Tibial nerve (tissue), 4 donors: ENCODE data around the gene DLX4. TPM values are rescaled to one million over a fixed set of nuclear protein-coding genes. Genes with fewer than 3 reads are reported as not detected.

ENCODE experiments used
- DNase-seq, 2 donors: peaks; one replicate each; pipeline ENCODE4 v3.0.0-alpha.2; 2019; ENCODE audit warnings: low spot score in 2 of 2
- H3K27ac ChIP-seq, 4 donors: fragments of 200-600 bp; sonication (generic) in 3 of 4; one replicate each; pipeline ENCODE4 v1.5.1; 2017 to 2019; ENCODE audit warnings: mild to moderate bottlenecking in 1 of 4
- H3K27me3 ChIP-seq, 2 donors: fragments of 200-600 bp; sonication (generic) in 1 of 2; one replicate each; pipeline versions ENCODE4 v1.5.1 to v1.6.0; 2017 to 2019
- H3K36me3 ChIP-seq, 3 donors: fragments of 200-600 bp; sonication (generic); one replicate each; pipeline ENCODE4 v1.5.1; 2018 to 2019
- H3K4me1 ChIP-seq, 4 donors: fragments of 200-600 bp; sonication (generic) in 3 of 4; one replicate each; pipeline ENCODE4 v1.5.1; 2017 to 2019
- H3K4me3 ChIP-seq, 4 donors: fragments of 200-600 bp; sonication (generic) in 3 of 4; one replicate each; pipeline ENCODE4 v1.5.1; 2017 to 2019; ENCODE audit warnings: mild to moderate bottlenecking in 1 of 4, moderate library complexity in 1 of 4
- H3K9me3 ChIP-seq, 4 donors: fragments of 200-600 bp; sonication (generic) in 3 of 4; one replicate each; pipeline ENCODE4 v1.5.1; 2017 to 2019
- EP300 ChIP-seq, 2 donors: sonication (generic); formaldehyde crosslinking; IDR thresholded peaks; one replicate each; pipeline ENCODE4 v1.6.1; 2017; ENCODE audit warnings: antibody characterized with exemption in 2 of 2, mild to moderate bottlenecking in 1 of 2
- POLR2A ChIP-seq, 2 donors: fragments of 450-650 bp; IDR thresholded peaks; one replicate each; pipeline ENCODE4 v1.6.1; 2017; ENCODE audit warnings: antibody characterized with exemption in 2 of 2, mild to moderate bottlenecking in 2 of 2, moderate library complexity in 2 of 2
- WGBS, 2 donors: methylation state at CpG; one replicate each; pipeline ENCODE4 v1.1.5; 2018; 5-methylcytosine and 5-hydroxymethylcytosine counted together
- total RNA-seq, 4 donors: library from RNA; depleted of rRNA; stranded (reverse); fragments of >200 nt; gene quantifications; one replicate each; pipeline ENCODE4 v1.1.0, GENCODE V29; 2016
- TF ChIP-seq, protein P1 (sequence below), 5 experiments: fragments of 200-600 bp in 3 of 5; fragments of 450-650 bp in 2 of 5; sonication (generic) in 3 of 5; IDR thresholded peaks; one replicate each; pipeline ENCODE4 v1.5.1; 2016 to 2019; ENCODE audit warnings: antibody characterized with exemption in 5 of 5, mild to moderate bottlenecking in 3 of 5, moderate library complexity in 2 of 5

Gene DLX4
- total RNA-seq, 4 donors from 2014 or later = not detected

DNA sequence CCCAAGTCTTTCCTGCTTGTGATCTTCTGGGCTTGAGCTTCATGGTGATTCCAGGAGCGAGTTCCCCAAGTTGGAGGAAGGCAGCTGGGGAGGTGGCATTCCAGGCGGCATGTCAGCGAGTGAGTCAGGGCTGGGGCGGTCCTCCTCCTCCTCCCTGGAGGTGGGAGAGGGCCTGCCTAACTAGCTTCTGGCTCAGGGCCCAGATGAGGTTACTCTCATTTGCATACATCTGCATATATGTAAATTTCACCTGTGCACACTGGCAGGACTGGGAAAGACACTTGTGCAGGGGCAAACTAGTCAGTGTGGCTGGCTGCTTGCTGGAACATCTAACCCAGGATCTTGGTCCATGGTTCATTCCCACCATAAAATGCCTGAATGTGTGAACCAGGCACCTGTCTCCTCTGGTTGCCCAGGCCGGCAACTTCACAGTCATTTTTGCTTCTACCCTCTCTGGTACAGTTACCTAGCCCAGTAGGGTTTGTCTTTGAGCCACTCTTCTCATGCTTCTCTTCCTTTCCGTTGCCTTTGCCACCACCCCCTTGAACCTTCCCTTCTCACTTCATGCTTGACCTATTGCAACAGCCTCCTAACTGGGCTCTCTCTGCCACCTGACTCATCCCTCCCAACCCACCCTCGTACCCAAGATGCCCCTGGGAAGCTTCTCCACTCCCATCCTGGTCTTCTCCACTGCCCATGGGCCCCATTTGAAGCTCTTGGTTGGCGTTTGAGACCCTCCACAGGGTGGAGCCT, 9.6 kb upstream of the DLX4 start:
- Histone ChIP-seq H3K27me3 (peaks cover 0 to 64% of the 10 kb centered on the region in 2 donors), H3K27ac (no peak overlapping the region), H3K4me1 (peaks cover 0 to 12% (median 3%) of the 10 kb centered on the region in 4 donors), H3K36me3 (no peaks in the 10 kb centered on the region), H3K9me3 (no peaks in the 10 kb centered on the region), H3K4me3 (no peak overlapping the region)
- DNase-seq = no peak
- TF ChIP-seq, protein P1, sequence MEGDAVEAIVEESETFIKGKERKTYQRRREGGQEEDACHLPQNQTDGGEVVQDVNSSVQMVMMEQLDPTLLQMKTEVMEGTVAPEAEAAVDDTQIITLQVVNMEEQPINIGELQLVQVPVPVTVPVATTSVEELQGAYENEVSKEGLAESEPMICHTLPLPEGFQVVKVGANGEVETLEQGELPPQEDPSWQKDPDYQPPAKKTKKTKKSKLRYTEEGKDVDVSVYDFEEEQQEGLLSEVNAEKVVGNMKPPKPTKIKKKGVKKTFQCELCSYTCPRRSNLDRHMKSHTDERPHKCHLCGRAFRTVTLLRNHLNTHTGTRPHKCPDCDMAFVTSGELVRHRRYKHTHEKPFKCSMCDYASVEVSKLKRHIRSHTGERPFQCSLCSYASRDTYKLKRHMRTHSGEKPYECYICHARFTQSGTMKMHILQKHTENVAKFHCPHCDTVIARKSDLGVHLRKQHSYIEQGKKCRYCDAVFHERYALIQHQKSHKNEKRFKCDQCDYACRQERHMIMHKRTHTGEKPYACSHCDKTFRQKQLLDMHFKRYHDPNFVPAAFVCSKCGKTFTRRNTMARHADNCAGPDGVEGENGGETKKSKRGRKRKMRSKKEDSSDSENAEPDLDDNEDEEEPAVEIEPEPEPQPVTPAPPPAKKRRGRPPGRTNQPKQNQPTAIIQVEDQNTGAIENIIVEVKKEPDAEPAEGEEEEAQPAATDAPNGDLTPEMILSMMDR (IDR thresholded peaks at IDR 0.05) = no peak
- TF ChIP-seq POLR2A (IDR thresholded peaks at IDR 0.05) (no peak), EP300 (IDR thresholded peaks at IDR 0.05) (no peak)
- WGBS, 2 donors = 59 to 70% methylated on average over 8 of the region's 8 CpGs

DNA sequence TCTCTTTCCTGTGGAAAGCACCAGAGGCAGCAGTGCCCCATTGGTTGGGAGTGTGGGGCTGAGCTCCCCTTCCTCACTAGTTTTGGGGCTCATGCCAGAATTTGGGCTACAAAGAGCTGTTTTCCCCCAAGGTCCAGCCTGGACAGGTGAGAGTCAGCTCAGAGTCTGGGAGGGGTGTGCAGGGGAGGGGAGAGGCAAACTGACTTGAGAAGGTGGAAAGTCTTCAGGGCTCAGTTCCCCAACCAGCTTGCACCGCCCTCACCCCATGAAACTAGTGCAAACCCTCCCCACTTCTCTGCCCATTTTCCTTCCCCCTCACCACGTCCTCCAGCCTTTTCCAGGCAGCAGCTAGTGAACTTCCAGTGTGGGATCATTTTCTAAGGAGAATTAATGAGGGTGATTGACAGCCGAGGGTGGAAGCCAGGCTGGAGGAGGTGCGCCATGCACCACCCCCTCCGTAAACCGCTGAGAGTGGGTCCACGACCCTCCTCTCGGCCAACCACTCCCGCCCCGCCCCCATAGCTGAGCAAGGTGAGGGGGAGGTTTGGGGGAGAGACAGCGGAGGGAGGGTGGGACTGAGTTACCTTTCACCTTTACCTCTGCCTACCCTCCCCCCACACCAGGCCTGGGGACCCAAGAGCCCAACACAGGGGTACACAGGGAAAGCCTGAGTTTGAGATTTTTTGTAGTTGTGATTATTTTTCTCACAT, 6.2 kb upstream of the DLX4 start:
- TF ChIP-seq, protein P1 (IDR thresholded peaks at IDR 0.05) = no peak
- TF ChIP-seq POLR2A (IDR thresholded peaks at IDR 0.05) (no peak), EP300 (IDR thresholded peaks at IDR 0.05) (no peak)
- no peaks in the 10 kb centered on the region for H3K36me3 ChIP-seq
- no peak for DNase-seq
- H3K27ac ChIP-seq = no peak overlapping the region
- peaks cover 0 to 26% (median 5%) of the 10 kb centered on the region in 4 donors for H3K4me1 ChIP-seq
- H3K9me3 ChIP-seq = no peaks in the 10 kb centered on the region
- H3K4me3 ChIP-seq = no peak overlapping the region
- 8 to 14% methylated on average over 11 of the region's 11 CpGs for WGBS, 2 donors
- H3K27me3 ChIP-seq = peaks cover 0 to 85% of the 10 kb centered on the region in 2 donors

DNA sequence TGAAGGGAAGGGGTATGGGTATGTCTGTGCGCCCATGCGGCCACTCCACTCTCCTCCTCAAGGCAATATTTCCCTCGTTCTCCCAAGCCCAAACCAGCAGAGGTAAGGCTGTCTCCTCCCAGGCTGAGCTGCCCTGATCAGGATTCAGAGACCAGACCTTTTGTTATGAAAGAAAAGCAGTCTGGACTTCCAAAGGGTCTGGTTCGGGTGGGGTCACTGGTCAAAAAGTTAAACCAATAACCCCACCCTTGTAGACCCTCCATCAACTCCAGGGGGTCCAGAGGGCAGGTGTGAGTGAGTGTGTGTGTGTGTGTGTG, 5.7 kb upstream of the DLX4 start:
- Histone ChIP-seq H3K4me1 (peaks cover 0 to 29% (median 5%) of the 10 kb centered on the region in 4 donors), H3K27me3 (peaks cover 0 to 88% of the 10 kb centered on the region in 2 donors), H3K36me3 (no peaks in the 10 kb centered on the region), H3K9me3 (no peaks in the 10 kb centered on the region), H3K4me3 (no peak overlapping the region), H3K27ac (no peak overlapping the region)
- 22% methylated on average over 4 of the region's 4 CpGs for WGBS, 2 donors
- DNase-seq = no peak
- no peak for TF ChIP-seq POLR2A (IDR thresholded peaks at IDR 0.05)
- TF ChIP-seq EP300 (IDR thresholded peaks at IDR 0.05) = no peak
- TF ChIP-seq, protein P1 (IDR thresholded peaks at IDR 0.05) = no peak

DNA sequence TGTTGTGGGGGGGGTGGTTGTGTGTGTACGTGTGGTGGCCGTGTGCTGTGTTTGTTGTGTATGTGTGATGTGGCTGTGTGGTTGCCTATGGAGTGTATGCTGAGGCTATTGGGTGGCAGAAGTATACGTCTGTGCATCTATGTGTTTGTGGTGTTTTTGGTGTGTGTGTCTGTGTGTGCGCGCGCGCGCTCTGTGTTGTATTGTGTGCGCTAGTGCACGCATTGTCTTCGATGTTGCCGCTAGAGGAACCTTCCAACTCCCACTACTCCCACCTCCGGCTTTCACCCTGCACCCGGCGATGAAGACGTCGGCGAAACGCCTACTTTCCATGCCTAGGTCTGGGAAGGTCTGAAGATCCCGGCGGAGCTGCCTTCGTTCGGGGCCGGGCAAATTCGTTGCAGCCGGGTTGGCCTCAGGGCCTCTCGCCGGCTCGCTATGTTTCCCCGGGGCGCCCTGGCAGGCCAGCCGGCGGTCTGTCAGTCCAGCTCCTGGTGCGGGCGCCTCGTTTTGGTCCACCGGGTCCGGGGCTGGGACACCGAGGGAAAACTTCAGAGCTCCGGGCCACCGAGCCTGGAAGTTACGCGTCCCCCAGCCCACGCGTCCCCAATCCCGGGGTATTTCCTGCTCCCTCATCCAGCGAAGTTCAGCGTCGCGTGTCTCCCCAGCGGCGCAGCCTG, 5.2 kb upstream of the DLX4 start:
- Histone ChIP-seq H3K36me3 (no peaks in the 10 kb centered on the region), H3K27me3 (peaks cover 0 to 91% of the 10 kb centered on the region in 2 donors), H3K9me3 (no peaks in the 10 kb centered on the region), H3K27ac (no peak overlapping the region), H3K4me1 (peaks cover 0 to 34% (median 7%) of the 10 kb centered on the region in 4 donors), H3K4me3 (peak overlapping the region in 1 of 4 donors; percentile 4)
- TF ChIP-seq, protein P1 (IDR thresholded peaks at IDR 0.05) = no peak
- peak in 1 of 2 donors; percentile 53 for TF ChIP-seq EP300 (IDR thresholded peaks at IDR 0.05)
- no peak for TF ChIP-seq POLR2A (IDR thresholded peaks at IDR 0.05)
- 6 to 7% methylated on average over 40 to 52 of the region's 52 CpGs for WGBS, 2 donors
- DNase-seq = no peak
